GM18517 (cell line): ENCODE data around the gene TRIM13.
A peak's percentile ranks its signal among the peaks of the same experiment; 100 is the strongest.
"Not testable (repeated sequence)": the region's sequence is repeated elsewhere in the genome, so short reads cannot be mapped to it uniquely, and the experiment has no call there.

Experiments
- ATAC-seq: cut with Tn5 transposase; IDR thresholded peaks from one replicate; pipeline ENCODE4 v1.9.1; 2021; ENCODE audit warnings: mild to moderate bottlenecking, moderate library complexity; ENCODE audit not compliant: unreplicated experiment

Gene TRIM13

GRCh38 chr13:49996951-49997895 lies at the start of gene TRIM13:
Gene TRIM13, plus strand, starts transcription at chr13:49997042. Its CDS starts 14,899 bp downstream, at chr13:50011941.
- ATAC-seq = peak; percentile 78

DNA sequence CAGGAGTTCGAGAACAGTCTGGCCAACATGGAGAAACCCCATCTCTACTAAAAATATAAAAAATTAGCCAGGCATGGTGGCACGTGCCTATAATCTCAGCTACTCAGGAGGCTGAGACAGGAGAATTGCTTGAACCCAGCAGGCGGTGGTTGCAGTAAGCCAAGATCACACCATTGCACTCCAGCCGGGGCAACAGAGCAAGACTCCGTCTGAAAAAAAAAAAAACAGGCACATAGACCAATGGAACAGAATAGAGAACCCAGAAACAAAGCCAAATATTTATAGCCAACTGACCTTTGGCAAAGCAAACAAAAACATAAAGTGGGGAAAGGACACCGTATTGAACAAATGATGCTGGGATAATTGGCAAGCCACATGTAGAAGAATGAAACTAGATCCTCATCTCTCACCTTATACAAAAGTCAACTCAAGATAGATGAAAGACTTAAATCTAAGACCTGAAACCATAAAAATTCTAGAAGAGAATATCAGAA lies 48.0 kb upstream of the TRIM13 start:
- not testable (repeated sequence) for ATAC-seq

DNA sequence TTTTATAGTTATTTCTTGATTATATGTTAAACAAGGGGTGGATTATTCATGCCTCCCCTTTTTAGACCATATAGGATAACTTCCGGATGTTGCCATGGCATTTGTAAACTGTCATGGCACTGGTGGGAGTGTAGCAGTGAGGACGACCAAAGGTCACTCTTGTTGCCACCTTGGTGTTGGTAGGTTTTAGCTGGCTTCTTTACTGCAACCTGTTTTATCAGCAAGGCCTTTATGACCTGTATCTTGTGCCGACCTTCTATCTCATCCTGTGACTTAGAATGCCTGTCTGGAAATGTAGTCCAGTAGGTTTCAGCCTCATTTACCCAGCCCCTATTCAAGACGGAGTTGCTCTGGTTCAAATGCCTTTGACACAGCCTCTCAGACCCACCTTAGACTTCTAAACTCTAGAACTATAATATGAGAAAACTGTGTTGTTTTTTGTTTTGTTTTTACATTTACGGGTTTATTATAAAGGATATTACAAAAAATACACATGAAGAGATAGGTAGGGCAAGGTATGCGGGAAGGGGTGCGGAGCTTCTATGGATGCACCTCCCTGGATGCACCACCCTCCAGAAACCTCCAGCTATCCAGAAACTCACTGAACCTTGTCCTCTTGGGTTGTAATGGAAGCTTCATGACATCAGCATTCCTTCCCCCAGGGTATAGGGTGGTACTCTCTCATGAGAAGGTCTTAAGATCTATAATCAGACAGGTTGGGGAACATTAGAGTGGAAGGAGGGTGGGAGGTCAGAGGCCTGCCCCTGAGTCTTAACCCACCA lies 44.9 kb upstream of the TRIM13 start:
- ATAC-seq = no peak

DNA sequence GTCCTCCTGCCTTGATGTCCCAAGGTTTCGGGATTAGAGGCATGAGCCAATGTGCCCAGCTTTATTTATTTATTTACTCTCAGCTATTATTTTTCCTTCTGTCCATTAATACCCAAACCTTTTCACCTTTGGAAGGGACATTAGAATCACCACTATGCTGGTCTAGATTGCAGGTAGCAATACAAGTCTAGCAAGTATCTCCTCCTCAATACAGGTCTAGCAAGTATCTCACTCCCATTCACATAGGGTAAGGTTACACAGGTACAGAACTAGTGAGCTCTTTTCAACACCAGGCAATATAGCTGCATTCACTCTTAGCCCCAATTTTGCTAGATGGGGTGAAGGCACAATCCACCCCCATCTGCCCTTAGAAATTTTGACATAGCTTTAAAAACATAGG lies 43.3 kb upstream of the TRIM13 start:
- no peak for ATAC-seq

DNA sequence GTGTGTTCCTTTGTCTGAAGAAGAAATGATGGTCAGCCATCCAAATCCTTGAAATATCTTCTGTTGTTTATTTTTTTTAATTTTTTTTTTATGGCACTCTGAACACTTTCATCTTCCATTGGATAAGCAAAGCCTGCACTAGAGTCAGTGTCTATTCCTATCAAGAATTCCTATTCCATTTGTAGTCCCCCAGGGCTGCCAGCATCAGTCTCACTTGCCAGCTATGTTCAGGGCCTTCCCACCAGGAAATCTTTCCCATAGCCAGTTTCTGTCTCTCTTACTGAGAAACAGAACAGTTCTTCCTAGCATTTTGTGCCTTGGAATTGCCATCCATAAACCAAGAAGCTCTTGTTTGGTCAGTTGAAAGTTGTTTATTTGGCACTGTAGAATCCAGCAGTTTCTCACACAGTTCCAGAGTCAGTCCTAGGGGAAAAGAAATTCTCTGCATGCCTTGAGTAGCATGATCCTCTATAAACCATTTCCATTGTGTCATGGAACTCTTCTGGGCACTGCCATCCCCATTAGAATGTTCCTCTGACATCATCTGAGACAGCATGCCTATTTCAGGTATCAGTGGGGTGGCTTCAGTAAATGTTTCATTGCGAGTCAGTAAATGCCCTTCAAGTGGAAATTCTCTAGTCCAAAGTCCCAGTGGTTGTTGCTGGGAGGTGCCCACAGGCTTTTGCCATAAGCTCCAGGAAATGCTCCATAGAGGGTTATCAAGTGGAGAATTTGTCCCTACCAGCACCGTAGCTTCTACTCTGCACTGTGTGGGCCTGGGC lies 42.0 kb upstream of the TRIM13 start:
- ATAC-seq = no peak

- ATAC-seq = no peak
Measured at GRCh38 chr13:49956131-49956530, 40.7 kb upstream of the TRIM13 start.

GRCh38 chr13:49958321-49958720 lies 38.5 kb upstream of the TRIM13 start:
- ATAC-seq = no peak

DNA sequence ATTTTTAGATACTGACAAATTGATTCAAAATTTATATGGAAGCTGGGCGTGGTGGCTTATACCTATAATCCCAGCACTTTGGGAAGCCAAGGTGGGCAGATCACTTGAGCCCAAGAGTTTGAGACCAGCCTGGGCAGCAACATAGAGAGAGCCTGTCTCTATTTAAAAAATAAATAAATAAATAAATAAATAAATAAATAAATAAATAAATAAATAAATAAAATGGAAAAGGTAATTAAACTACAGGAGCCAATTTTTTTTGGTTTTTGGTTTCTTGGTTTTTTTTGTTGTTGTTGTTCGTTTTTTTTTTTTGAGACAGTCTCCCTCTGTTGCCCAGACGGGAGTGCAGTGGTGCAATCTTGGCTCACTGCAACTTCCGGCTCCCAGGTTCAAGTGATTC lies 29.4 kb upstream of the TRIM13 start:
- ATAC-seq = no peak

- no peak for ATAC-seq
Measured at GRCh38 chr13:49972709-49973108, 24.1 kb upstream of the TRIM13 start.

DNA sequence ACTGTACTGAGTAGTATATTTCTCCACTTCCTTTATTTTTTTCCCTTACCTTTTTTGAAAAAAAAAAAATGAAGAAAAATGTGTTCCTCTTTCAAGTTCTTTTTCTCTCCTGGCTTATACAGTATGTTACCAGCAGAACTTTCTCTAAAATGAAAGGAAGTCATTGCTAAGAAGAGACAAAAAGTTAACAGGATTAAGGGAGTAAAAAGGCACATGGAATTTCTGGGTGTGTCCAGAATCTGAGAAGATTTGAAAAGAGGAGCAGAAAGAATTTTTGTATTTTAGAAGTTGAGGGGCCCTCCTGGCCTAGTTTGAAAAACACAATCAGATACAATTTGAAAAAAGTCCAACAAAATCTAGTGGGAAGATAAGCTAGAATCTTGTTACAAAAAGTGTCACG lies 21.0 kb upstream of the TRIM13 start:
- ATAC-seq = no peak

- ATAC-seq = peak; percentile 71
Measured at GRCh38 chr13:49976314-49977258, 20.3 kb upstream of the TRIM13 start.

GRCh38 chr13:49977992-49978391 lies 18.9 kb upstream of the TRIM13 start:
- ATAC-seq = no peak

GRCh38 chr13:49980266-49980665 lies 16.6 kb upstream of the TRIM13 start:
- ATAC-seq = no peak

DNA sequence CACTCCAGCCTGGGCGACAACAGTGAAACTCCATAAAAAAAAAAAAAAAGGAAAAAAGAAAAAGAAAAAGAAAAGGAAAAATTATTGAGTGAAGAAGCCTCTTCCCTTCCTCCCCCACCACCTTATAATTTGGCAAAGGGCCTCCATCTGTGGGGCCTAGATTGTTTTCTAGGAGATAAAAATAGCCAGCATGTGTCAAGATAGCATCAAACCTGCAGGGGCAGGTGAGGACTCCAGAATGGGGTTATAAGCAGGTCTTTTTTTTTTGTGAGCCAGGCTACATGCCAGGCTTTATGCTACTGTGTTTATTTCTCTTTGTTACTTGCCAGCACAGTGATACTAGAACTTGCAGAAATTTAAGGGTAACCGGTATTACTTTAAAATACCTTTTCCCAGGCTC lies 11.7 kb upstream of the TRIM13 start:
- no peak for ATAC-seq

DNA sequence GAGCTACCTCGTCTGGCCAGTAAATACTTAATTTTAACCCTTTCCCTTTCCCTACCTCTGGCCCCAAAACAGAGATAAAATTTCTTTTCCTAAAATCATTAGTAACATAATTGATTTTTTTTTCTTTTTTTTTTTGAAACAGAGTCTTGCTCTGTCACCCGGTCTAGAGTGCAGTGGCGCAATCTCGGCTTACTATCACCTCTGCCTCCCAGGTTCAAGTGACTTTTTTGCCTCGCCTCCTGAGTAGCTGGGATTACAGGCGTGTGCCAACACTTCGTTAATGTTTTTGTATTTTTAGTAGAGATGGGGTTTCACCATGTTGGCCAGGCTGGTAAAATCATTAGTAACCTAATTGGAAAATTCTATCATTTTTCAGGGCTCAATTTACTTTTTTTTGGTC lies 10.4 kb upstream of the TRIM13 start:
- no peak for ATAC-seq

DNA sequence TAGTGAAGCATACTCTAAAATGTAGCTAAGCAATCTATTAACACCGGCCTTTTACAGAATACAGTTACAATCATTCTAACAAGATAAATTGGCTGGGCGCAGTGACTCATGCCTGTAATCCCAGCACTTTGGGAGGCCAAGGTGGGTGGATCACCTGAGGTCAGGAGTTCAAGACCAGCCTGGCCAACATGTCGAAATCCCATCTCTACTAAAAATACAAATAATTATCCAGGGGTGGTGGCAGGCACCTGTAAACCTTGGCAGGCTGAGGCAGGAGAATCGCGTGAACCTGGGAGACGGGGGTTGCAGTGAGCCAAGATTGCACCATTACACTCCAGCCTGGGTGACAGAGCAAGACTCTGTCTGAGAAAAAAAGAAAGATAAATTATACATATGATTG lies 6.2 kb upstream of the TRIM13 start:
- not testable (repeated sequence) for ATAC-seq

DNA sequence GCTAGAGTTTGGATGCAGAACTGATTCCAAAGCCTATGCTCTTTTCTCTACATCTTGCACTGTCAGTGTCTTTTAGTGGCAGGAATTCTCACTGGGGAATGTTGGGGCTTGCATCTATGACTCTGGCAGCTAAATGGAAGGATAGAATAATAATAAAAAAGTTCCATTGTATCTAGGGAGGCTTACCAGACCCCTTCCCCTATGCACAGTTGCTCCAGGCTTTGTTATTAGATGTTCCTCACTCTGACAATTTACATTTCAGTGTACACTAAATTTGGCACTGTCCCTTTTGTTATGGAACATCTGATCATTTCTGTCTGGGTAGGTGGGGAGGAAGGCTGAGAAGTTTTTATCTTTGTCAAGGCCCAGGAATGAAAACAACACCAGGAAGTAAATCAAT lies 3.7 kb upstream of the TRIM13 start:
- ATAC-seq = no peak

DNA sequence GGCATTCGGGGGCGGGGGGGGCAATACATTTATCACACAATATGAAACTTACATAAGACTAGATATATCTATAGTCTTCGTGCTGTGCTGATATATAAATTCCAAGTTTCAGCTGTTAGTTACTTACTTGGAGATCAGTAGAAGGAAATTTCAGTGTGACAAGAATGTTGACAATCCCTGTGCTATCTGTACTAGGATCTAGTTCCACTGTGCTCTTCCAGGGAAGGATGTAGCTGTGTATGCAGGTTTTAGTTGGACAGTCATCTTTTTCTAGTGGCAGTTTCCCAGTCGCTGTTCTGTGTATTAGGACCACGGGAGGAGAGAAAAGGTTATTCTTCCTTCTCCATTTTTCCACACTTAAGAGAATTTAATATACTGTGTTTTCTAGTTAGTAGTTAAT lies 3.2 kb upstream of the TRIM13 start:
- no peak for ATAC-seq

DNA sequence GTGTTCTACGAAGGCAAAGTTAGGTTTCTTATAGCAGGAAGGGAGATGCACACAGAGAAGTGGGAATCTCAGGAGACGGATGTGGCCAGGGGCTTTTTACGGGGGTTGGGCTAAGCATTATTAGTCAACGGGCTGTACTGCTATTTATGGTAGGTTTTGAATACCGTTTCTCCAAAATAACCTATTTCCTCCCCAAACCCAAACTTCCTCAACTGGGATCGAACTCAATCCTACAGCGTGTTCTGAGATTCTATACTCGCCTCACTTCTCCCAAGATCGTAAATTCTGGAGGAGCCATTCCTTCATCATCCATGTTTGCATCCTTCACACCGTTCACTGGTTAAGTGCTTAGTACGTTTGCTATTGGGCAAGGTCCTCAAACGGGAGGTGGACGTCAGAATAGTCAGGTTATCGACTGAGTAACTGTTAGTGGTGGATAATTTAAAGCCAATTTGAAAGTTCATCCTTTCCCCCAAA lies 1.2 kb upstream of the TRIM13 start:
- ATAC-seq = no peak
